HG03439 (cell line): Measurements from ENCODE around the gene PARD3.

ENCODE experiments used
- ATAC-seq: cut with Tn5 transposase; IDR thresholded peaks from one replicate; pipeline ENCODE4 v1.9.1; 2021; ENCODE audit warnings: mild to moderate bottlenecking, moderate library complexity; ENCODE audit not compliant: unreplicated experiment

The PARD3 gene

GRCh38 chr10:34825414-34825813 is 10.3 kb upstream of the PARD3 start:
- no peak for ATAC-seq

- ATAC-seq, result no peak
Measured at GRCh38 chr10:34824870-34825269, 9.8 kb upstream of the PARD3 start.

GRCh38 chr10:34821587-34822585 is 6.8 kb upstream of the PARD3 start:
- no peak for ATAC-seq

- no peak for ATAC-seq
Measured at GRCh38 chr10:34817586-34817985, 2.5 kb upstream of the PARD3 start.

- ATAC-seq, result no peak
Measured at GRCh38 chr10:34817054-34817453, 2.0 kb upstream of the PARD3 start.

- no peak for ATAC-seq
Measured at GRCh38 chr10:34816501-34817002, 1.5 kb upstream of the PARD3 start.

GRCh38 chr10:34816085-34816496 is 995 bp upstream of the PARD3 start:
- ATAC-seq, result no peak

- no peak for ATAC-seq
Measured at GRCh38 chr10:34814913-34815184, 247 bp downstream of the PARD3 start.

- ATAC-seq, result no peak
Measured at GRCh38 chr10:34814223-34814912, 728 bp downstream of the PARD3 start.

GRCh38 chr10:34813626-34814222 is 1.4 kb downstream of the PARD3 start:
- ATAC-seq, result no peak

- ATAC-seq, result no peak
Measured at GRCh38 chr10:34812771-34813170, 2.3 kb downstream of the PARD3 start.

- no peak for ATAC-seq
Measured at GRCh38 chr10:34811968-34812514, 3.1 kb downstream of the PARD3 start.

GRCh38 chr10:34811126-34811967 is 3.7 kb downstream of the PARD3 start:
- ATAC-seq, result no peak

- no peak for ATAC-seq
Measured at GRCh38 chr10:34809796-34810195, 5.3 kb downstream of the PARD3 start.

GRCh38 chr10:34808801-34809745 is 6.0 kb downstream of the PARD3 start:
- no peak for ATAC-seq

- no peak for ATAC-seq
Measured at GRCh38 chr10:34808336-34808735, 6.8 kb downstream of the PARD3 start.

- no peak for ATAC-seq
Measured at GRCh38 chr10:34804306-34804705, 10.8 kb downstream of the PARD3 start.

GRCh38 chr10:34802692-34803091 is 12.4 kb downstream of the PARD3 start:
- no peak for ATAC-seq

GRCh38 chr10:34801097-34801733 is 13.9 kb downstream of the PARD3 start:
- ATAC-seq, result no peak
